ENCODE results near the gene POU4F3.

POU4F3 gene

DNA sequence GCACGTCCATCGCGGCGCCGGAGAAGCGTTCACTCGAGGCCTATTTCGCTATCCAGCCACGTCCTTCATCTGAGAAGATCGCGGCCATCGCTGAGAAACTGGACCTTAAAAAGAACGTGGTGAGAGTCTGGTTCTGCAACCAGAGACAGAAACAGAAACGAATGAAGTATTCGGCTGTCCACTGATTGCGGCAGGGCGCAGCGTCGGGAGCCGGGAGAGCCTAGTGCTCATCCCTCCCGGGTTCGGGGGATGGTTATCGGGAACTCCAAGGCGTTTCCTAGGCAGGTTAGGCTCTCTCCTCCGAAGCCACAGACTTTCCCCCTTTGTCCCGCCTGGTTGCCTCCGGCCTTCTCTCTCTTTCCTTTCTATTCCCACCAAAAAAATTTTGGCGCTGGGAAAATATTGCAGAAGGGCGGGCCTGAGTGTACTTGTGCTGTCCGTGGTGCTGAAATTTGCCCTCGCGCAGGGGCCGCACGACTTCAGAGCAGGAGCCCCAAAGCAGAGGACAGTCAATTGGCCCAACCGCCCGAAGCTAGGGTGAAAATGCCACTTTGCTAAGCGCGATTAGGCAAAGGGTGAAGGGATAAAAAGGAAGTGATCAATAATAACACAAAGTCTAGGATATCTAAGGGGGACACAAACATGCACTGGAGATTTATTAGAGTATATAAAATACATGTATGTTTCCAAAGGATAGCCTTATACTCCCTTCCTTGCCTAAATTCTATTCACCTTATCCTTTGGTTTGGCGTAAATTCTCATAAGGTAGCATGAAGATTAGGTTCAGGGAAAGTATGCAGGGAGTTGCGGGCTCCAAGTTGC is 1.8 kb downstream of the POU4F3 start:
- DNase-seq = peak; percentile 69

DNA sequence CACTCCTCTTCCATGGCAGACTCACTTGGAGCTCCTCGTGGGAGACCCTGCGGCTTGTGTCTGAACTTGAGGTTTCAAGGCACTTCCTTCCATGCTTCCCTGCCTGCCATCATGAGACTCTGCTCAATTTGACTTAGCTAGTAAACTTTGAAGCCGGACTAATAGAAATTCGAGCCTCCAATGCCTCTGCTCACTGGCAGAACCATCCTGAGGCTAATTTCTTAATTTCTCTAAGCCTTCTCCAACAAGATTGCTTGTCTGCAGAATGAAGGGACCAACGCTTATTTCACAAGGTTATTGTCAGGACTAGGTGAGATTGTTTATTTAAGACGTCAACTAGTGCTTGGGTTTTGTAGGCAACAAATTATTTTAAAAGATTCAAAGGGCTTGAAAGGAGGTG is 3.2 kb downstream of the POU4F3 start:
- no peak for DNase-seq

DNA sequence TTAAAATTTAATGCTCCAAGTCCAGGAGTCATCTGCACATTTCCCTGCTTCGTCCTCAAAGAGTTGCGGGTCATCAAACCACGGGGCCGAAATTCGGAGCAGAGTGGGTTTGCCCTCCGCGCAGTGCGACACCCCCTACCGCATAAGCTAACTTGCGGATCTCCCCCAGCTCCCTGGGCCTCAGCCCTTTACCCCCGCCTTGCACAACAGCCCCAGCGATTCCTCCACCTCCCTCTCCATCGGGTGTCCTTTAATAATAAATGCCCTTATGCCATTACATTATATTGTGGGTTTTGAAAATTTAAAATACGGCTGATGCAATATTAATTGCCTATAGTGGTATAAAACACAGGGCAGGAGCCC is 3.9 kb downstream of the POU4F3 start:
- DNase-seq = no peak

DNA sequence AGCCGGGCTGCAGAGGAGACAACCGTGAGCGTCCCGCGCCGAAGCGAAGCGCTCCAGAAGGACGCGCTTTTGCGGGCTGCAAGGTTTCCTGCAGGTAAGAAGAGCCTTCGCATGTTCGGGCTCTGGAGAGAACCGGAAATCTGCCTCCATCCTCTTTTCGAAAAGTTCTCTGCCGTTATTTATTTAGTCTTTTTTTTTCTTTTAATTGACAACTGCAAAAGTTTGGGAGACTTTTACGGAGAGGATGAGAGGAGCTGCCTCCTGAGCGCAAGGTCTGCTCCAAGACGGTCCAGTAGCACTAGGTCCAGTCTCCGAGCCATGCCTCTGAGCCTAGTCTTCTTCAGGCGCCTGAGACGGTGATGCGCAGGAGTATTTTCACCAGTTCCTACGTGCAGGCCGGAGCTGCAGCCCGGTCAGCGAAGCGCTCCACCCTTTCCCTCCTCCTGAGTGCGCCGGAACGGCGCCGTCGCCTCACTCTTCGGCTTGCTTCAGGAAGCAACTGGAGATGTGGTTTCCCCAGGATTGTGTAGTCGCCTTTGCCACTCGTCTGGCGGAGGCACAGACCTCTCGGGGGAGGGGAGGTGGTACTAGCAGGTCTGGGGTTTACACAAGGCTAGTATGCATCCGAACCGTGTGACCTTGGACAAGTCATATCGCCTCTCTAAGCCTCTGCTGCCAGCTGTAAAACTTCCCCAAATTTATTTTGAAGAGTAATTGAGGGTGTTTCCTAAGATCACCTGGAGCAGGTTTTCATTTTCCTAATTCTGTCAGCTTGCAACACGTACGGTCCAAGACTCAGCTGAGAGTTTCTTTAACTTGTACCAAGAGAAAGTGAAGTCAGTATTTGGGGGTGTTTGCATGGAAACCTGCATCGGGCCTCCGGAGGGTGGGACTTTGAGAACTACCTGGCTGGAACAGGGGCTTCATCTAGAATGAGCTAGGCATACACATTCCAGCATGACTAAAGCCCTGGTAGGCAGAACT is 4.5 kb downstream of the POU4F3 start:
- no peak for DNase-seq

DNA sequence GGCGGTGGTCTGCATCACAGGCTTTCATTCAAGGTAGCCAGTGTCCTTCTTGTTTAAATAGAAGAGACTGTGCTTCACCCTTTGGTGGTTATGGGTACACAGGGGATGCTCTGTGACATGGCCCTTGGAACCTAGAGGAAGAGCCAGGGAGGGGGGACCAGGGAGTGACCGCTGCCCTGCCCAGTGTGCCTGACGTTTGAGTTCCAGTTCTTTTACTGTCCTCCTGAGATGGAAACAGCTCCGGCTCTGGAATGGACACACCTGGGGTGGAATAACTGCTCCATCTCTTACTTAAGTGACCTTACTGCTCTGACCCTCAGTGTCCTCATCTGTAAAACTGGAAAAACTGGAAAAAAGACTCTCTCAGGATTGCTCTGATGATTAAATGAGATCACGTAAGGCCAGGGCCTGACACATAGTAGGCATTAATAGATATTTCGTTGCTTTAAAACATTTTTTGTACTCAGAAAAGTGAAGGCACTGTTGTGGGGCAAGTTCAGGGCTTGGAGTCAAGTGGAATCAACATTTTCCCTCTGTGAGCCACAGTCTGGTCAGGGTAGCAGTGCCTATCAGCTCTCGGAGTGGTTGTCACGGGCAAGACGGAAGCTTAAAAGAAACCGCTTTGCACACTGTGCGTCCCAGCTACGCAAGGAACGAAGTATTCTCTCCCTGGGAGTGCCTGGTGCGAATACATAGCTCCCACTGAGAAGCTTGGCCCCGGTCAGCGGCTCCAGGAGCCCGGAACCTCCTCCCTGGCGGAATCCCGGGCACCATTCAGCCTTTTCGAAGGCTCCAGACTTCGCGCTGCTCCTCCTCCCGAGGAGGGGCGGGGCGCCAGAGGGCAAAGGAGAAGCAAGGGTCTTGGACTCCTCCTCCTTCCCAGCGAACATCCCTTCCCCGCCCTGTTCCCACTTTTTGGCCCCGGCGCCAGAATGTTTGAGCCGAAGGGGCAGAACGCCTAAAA is 5.8 kb downstream of the POU4F3 start:
- DNase-seq = no peak

DNA sequence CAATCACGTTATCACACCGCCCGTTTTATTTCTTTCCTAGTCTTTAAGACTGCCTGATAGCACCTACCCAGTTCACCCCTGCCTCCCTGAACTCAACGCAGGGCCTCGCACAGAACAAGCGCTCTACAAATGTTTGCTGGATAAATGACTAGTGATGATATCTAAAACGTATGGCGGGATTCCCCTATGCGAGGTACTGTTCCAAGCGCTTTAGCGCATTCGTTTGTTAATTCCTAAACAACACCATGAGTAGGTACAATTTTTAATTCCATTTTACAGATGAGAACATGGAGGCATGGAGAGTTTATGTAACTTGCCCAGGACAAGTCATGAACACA is 6.6 kb downstream of the POU4F3 start:
- DNase-seq = no peak

DNA sequence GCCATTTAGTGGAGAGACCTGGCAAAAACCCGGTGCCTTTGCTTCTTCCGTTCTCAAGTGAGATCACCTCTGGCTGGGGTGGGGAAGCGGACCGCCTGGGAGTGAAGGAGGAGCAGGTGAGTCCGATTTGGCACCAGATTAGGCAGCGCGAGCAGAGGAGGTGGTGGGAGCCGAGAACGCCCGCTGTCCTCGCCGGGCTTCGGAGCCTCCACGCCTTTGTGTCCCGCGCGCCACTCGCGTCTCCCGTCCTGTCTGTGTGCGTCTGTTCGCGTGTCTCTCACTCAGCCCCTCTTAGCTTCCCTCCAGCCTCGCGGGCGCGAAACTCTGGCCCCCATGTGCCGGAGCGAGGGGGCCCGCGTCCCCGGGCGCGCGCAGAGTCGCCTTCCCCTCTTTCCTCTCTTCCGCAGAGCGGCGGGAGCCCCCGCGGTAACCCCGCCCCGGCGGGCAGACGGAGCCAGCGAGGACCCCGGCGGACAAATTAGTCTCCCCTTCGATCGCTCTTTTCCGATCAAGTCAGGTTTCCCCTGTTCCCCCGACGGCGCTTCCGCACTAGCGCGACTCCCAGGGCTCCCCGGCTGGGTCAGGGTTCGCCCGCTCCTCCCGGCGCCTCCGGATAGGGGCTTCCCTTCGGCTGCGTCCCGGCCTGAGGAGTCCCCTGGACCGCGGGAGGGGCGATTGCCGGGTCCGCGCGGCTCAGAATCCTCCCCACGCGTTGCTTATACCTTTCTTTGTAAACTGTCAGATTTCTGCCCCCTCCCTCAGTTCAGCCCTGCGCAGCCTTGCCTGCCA is 7.1 kb downstream of the POU4F3 start:
- no peak for DNase-seq

DNA sequence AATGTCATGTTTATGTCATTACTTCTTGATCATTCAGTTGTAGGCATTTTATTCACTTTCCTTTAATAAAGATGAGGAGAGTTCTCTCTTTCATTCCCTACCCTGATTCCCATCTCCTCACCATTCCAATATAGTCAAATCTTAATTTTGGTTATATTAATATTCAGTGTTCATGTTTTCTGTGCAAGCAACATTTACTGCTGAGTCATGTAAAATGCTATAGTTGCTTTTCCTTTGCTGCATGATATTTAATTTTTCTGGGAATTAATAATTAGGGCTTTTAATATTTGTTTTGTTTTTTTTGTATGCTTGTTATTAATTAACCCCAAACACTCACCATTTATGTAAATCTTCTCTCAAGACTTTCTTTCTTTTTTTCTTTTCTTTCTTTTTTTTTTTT is 18.5 kb downstream of the POU4F3 start:
- DNase-seq = no peak

DNA sequence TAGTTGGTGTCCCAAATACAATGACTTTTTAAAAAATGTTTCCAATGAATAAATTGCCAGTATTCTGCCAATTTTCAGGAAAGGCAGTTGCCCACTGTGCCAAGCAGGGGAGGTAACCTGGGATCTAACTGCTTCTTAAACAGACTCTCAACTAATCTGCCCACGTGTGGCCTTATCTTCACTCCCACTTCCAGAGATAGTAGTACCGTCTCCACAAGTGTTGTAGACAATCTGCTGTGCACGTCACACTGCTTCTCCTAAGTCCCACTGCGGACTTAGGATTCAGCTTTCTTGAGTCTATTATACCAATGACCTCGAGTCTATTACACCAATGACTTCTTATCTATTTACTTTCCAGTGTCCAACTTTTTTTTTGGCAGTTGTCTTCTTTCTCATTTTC is 21.2 kb downstream of the POU4F3 start:
- DNase-seq = no peak

DNA sequence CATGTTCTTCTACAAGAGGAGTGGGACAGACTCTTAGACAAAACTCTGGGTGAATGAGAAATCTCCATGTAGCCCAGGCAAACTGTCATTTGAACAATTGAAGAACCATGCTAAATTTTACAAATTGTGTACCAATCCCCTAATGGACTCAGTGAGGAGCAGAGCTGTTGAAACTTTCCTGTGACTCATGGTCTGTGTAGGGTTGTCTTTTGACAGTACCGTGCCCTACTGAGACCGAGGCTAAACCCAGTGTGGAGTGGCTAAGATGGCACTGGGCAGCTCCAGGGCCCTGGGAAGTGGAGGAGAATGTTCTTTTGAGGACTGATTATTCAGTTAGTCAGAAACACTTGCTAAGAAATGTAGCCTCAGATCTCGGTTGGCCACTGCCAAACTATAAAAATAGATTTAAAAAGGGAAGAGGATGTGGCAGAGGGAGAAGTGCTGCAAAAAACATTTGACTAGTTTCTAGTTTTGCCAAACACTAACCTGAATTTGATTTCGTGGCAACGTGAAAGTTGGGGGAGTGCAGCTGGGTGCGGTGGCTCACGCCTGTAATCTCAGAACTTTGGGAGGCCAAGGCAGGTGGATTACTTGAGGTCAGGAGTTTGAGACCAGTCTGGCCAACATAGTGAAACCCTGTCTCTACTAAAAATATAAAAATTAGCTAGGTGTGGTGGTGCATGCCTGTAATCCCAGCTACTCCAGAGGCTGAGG is 24.7 kb downstream of the POU4F3 start:
- no peak for DNase-seq

DNA sequence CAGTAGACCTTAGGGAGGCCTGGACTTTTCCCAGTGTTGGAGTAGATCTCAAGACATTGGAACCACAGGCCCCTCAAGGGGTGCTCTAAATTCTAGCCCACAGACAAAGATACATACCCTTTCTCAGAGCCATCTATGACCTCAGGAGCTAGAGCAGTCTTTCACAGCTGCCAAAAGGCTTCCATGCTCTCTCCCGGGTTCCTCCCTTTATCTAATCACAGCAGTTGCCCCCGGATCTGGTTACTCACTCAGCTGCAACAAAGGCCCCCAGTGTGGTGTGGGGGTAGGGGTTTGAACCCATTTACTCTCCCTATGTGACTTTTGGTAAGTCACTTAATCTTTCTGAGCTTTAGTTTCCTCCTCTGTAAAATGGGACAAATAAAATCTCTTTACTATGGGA is 27.0 kb downstream of the POU4F3 start:
- DNase-seq = no peak

DNA sequence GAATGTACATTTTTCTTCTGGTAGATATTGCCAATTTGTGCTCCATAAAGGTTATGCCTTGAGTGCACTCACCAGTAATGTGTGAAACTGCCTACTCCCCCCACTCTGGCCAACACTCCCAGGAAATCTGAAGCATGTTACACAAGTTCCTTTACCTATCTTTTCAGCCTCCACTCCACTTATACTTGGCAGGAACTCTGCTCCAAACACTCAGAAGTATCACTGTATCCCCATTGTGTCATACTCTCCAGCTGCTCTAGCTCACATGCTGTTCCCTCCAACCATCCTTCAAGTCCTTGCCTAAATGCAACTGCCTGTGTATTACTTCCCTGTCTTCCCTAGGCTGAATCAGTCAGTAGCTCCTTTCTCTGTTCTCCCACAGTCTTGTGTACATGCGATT is 28.3 kb downstream of the POU4F3 start:
- DNase-seq = no peak

DNA sequence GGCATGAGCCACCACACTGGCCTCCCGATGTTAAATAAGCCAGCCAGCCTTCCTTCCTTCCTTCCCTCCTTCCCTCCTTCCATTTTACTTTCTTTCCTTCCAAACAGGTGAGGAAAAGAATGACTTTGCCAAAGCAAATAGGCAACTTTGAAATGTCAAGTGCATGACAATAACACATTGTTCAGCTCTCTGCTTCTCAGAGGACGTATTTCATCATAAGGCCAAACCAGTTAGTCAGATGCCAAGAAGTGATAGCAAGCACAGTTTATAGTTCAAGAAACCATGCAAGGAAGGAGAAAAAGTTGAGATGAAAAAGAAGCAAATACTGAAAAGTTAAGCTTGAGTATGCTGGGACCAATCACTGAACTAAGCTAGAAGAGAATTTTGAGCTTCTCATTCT is 29.5 kb downstream of the POU4F3 start:
- no peak for DNase-seq

DNA sequence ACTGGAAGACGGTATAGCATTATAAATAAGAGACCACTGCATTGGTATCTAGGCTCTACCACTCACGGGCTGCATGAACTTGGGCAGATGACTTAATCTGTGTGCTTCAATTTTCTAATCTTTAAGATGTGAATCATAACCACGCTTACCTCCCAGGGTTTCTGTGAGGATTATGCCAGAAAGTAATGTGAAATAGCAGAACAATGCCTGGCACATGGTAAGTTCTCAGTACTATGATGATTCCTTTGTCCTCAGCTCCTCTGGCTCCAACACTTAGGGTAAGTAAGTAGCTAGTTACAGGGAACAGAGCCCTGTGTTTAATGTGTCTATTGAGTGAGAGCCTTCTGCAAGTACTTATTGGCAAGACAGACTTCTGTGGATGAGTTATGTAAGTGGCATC is 31.1 kb downstream of the POU4F3 start:
- DNase-seq = no peak

DNA sequence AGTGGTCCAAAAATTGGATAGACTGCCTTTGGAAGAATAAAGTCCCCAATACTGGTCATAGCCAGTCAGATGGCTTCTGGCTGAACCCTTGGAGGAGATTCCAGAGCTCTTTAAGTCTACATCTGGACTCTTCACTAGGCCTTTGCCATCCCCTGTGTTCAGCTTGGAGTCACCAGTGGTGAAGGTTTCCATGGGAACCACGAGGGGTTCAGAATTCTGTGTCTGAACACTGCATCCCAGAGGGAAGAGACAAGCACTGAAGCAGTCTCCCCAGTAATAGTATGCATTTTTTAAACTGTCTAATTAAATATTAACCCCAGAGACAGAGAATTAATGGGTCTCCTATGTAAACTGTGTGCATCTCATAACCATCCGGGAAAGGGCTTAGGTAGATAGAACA is 38.2 kb downstream of the POU4F3 start:
- no peak for DNase-seq

DNA sequence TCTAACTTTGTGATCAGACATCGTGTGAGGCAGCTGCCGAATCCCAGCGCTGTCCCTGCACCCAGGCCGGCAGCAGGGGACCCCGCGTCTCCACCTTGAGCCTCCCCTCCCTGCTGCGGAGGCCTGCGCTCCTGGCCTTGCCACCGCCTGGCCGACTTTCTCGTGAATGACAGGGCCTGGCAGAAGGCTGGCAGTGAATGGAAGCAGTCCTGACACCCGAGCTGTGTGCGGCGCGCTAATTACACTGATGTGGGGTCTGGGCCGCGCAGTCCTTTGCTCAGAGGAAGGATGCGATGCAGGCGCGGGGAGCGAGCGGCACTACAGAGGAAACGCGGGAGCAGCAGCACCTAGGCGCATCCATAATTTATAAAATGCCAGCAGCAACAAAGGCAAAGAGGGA is 40.3 kb downstream of the POU4F3 start:
- no peak for DNase-seq

DNA sequence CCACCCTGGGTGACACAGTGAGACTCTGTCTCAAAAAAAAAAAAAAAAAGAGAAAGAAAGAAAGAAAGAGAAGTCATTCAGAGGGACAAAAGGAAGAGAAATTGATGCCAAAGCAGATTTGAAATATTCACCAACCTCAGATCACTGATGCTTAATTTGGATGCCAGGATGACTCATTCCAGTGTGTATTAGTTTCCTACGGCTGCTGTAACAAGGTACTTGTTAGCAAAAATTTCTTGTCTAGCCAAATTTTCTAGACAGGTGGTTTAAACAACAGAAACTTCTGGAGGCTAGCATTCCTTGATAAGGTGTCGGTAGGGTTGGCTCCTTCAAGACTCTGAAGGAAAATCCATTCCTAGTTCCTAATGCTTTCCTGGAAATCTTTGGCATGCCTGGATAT is 42.1 kb downstream of the POU4F3 start:
- DNase-seq = no peak

DNA sequence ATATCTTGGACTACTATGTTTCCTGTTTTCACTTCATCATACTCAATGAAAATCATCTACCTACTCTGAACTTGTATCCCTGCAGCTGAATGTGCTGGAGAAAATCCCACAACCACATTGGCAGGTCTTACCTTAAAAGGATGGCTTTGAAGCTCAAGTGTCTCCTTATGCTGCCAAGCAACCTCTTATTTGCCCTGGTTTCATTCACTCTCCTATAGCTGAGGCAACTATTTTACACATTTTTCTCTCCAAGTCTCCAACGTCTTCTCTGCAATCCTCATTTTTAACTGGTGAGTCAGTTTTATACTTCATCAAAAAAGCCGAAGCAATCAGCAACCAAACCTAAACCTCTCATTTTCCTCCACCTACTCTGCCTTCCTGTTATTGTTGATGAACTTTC is 49.7 kb downstream of the POU4F3 start:
- DNase-seq = no peak

DNA sequence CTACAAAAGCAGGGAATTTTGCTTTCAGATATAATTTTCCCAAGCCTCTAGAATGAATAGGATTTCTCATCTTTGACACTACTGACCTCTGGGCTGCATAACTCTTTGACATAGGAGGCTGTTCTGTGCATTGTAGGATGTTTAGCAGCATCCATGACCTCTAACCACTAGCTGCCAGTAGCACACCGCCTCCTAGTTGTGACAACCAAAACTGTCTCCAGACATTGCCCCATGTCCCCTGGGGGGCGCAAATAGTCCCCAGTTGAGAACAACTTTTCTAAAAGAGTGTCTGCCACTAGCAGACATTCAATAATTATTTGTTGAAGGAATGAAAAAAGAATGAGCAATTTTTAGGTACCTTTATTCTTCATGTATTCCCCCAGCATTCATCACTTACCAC is 51.8 kb downstream of the POU4F3 start:
- DNase-seq = no peak
